ENCODE data around the gene GRID2.
A peak's percentile ranks its signal among the peaks of the same experiment; 100 is the strongest.

Gene GRID2

GRCh38 chr4:93751411-93751810 lies 1447.6 kb downstream of the GRID2 start:
- Mint-ChIP-seq H3K27me3 (no peaks in the 10 kb centered on the region), H3K4me1 (no peaks in the 10 kb centered on the region), H3K27ac (no peak overlapping the region), H3K4me3 (no peak overlapping the region), H3K9me3 (peaks cover 0 to 4% of the 10 kb centered on the region in 2 donors)
- DNase-seq (no peak), ATAC-seq (no peak)

DNA sequence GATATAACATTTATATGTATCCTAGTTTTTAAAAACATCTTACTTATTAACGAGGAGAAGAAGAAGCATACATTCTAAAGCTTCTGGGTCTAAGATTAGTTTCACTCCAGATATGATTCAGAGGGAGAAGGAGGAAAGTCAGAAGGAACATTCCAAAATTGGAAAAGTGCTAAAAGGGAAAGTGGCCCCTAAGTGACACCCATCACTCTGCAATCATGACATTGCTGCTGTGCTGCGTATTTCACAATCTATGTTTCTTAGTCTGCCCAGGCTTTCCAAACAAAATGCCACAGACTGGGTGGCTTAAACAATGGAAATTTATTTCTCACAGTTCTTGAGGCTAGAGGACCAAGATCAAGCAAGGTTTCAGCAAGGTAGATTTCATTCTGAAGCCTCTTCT lies 1452.3 kb downstream of the GRID2 start:
- DNase-seq (no peak), ATAC-seq (no peak)
- Mint-ChIP-seq H3K27me3 (no peaks in the 10 kb centered on the region), H3K4me3 (no peak overlapping the region), H3K27ac (no peak overlapping the region), H3K9me3 (no peaks in the 10 kb centered on the region), H3K4me1 (no peaks in the 10 kb centered on the region)

GRCh38 chr4:93759506-93759905 lies 1455.7 kb downstream of the GRID2 start:
- no peak overlapping the region for H3K27ac Mint-ChIP-seq
- ATAC-seq: no peak
- DNase-seq: no peak
- no peak overlapping the region for H3K4me3 Mint-ChIP-seq
- H3K4me1 Mint-ChIP-seq: no peaks in the 10 kb centered on the region
- no peaks in the 10 kb centered on the region for H3K27me3 Mint-ChIP-seq
- H3K9me3 Mint-ChIP-seq: no peaks in the 10 kb centered on the region

- ATAC-seq (no peak), DNase-seq (no peak)
- no peak overlapping the region for H3K27ac Mint-ChIP-seq
- H3K27me3 Mint-ChIP-seq: no peaks in the 10 kb centered on the region
- H3K9me3 Mint-ChIP-seq: no peaks in the 10 kb centered on the region
- no peaks in the 10 kb centered on the region for H3K4me1 Mint-ChIP-seq
- H3K4me3 Mint-ChIP-seq: no peak overlapping the region
These were observed 1456.5 kb downstream of the GRID2 start for GRCh38 chr4:93760284-93760683.

DNA sequence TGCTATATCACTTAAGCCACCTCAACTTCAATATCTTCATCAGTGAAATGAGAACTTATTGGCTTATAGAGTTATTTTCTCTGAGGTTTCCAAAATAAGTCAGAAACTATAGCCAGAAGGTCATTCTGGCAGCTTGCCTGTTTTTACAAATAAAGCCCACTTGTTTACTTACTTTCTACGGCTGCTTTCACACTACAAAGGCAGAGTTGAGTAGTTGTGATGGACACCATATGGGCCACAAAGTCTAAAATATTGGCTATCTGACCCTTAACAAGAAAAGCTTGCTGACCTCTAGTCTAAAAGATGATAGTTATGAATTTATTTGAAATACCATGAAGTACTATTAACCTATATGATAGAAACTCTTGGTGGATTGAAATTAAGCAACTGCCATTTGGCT lies 1457.5 kb downstream of the GRID2 start:
- H3K9me3 Mint-ChIP-seq: no peaks in the 10 kb centered on the region
- H3K4me3 Mint-ChIP-seq: no peak overlapping the region
- no peaks in the 10 kb centered on the region for H3K4me1 Mint-ChIP-seq
- DNase-seq (no peak), ATAC-seq (no peak)
- no peak overlapping the region for H3K27ac Mint-ChIP-seq
- H3K27me3 Mint-ChIP-seq: no peaks in the 10 kb centered on the region

GRCh38 chr4:93764639-93765246 lies 1461.0 kb downstream of the GRID2 start:
- Mint-ChIP-seq H3K4me1 (no peaks in the 10 kb centered on the region), H3K27me3 (no peaks in the 10 kb centered on the region), H3K9me3 (no peaks in the 10 kb centered on the region), H3K27ac (no peak overlapping the region), H3K4me3 (no peak overlapping the region)
- ATAC-seq: no peak
- no peak for DNase-seq

- H3K4me3 Mint-ChIP-seq: no peak overlapping the region
- peak overlapping the region in 1 of 2 donors; percentile 68 for H3K27ac Mint-ChIP-seq
- no peaks in the 10 kb centered on the region for H3K27me3 Mint-ChIP-seq
- DNase-seq (no peak), ATAC-seq (peak; percentile 23)
- H3K9me3 Mint-ChIP-seq: no peaks in the 10 kb centered on the region
- no peaks in the 10 kb centered on the region for H3K4me1 Mint-ChIP-seq
These were observed 1464.2 kb downstream of the GRID2 start for GRCh38 chr4:93767917-93768316.

- Mint-ChIP-seq H3K27me3 (no peaks in the 10 kb centered on the region), H3K9me3 (no peaks in the 10 kb centered on the region), H3K27ac (no peak overlapping the region), H3K4me1 (no peaks in the 10 kb centered on the region), H3K4me3 (no peak overlapping the region)
- ATAC-seq: no peak
- DNase-seq: no peak
These were observed 1466.4 kb downstream of the GRID2 start for GRCh38 chr4:93770201-93770600.

GRCh38 chr4:93771640-93772411 lies 1468.1 kb downstream of the GRID2 start:
- H3K4me1 Mint-ChIP-seq: no peaks in the 10 kb centered on the region
- H3K27me3 Mint-ChIP-seq: no peaks in the 10 kb centered on the region
- ATAC-seq (no peak), DNase-seq (no peak)
- peaks cover 0 to 4% of the 10 kb centered on the region in 2 donors for H3K9me3 Mint-ChIP-seq
- peak overlapping the region in 1 of 2 donors; percentile 61 for H3K27ac Mint-ChIP-seq
- H3K4me3 Mint-ChIP-seq: no peak overlapping the region

GRCh38 chr4:93772858-93773257 lies 1469.1 kb downstream of the GRID2 start:
- DNase-seq (no peak), ATAC-seq (no peak)
- peaks cover 0 to 7% of the 10 kb centered on the region in 2 donors for H3K9me3 Mint-ChIP-seq
- no peak overlapping the region for H3K4me3 Mint-ChIP-seq
- no peak overlapping the region for H3K27ac Mint-ChIP-seq
- no peaks in the 10 kb centered on the region for H3K4me1 Mint-ChIP-seq
- H3K27me3 Mint-ChIP-seq: no peaks in the 10 kb centered on the region

DNA sequence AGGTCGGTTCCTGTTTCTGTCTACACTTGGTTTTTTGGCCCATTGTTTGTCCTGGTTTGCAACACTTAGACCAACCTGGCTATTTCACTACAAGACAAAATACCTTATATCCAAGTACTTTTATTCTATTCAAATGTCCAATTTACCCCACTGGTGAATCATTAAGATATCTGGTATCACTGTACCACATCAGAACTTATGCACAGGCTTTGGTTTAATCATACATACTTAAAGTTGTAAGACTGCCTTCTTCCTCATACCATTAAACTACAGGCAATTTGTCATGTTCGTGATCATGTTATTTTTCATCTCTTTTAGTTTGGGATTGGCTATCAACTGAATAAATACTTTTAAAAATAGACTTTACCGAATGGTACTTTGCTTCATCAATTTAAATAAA lies 1471.8 kb downstream of the GRID2 start:
- Mint-ChIP-seq H3K27ac (no peak overlapping the region), H3K4me1 (no peaks in the 10 kb centered on the region), H3K9me3 (peaks cover 0 to 7% of the 10 kb centered on the region in 2 donors), H3K27me3 (no peaks in the 10 kb centered on the region), H3K4me3 (no peak overlapping the region)
- DNase-seq: no peak
- ATAC-seq: no peak

GRCh38 chr4:93776386-93777080 lies 1472.8 kb downstream of the GRID2 start:
- Mint-ChIP-seq H3K9me3 (peaks cover 0 to 7% of the 10 kb centered on the region in 2 donors), H3K27me3 (no peaks in the 10 kb centered on the region), H3K4me3 (no peak overlapping the region), H3K27ac (no peak overlapping the region), H3K4me1 (no peaks in the 10 kb centered on the region)
- ATAC-seq: no peak
- no peak for DNase-seq

- Mint-ChIP-seq H3K27ac (no peak overlapping the region), H3K4me1 (no peaks in the 10 kb centered on the region), H3K4me3 (no peak overlapping the region), H3K9me3 (peaks cover 0 to 7% of the 10 kb centered on the region in 2 donors), H3K27me3 (no peaks in the 10 kb centered on the region)
- DNase-seq (no peak), ATAC-seq (no peak)
These were observed 1473.3 kb downstream of the GRID2 start for GRCh38 chr4:93777081-93777460.

GRCh38 chr4:93779228-93779627 lies 1475.5 kb downstream of the GRID2 start:
- H3K9me3 Mint-ChIP-seq: peaks cover 0 to 7% of the 10 kb centered on the region in 2 donors
- no peak for DNase-seq
- no peak overlapping the region for H3K4me3 Mint-ChIP-seq
- H3K27me3 Mint-ChIP-seq: no peaks in the 10 kb centered on the region
- no peak for ATAC-seq
- no peak overlapping the region for H3K27ac Mint-ChIP-seq
- no peaks in the 10 kb centered on the region for H3K4me1 Mint-ChIP-seq

DNA sequence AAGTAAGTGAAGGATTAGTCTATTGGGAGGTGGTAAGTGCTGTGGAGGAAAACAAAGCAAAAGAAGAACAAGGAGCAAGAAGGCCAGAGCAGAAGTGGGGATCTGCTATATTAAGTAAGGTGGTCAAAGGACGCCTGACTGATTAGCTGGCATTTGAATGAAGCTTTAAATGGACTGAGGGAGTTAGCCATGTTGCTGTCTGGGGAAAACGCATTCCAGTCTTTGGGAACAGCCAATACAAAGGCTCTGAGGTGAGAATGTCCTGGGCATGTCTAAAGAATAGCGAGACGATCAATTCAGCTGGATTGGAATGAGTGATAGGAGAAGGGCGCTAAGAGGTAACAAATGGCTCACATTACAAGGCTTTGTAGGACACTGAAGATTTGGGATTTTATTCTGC lies 1476.3 kb downstream of the GRID2 start:
- H3K27me3 Mint-ChIP-seq: no peaks in the 10 kb centered on the region
- no peak overlapping the region for H3K4me3 Mint-ChIP-seq
- DNase-seq (no peak), ATAC-seq (no peak)
- H3K4me1 Mint-ChIP-seq: no peaks in the 10 kb centered on the region
- H3K9me3 Mint-ChIP-seq: peaks cover 0 to 7% of the 10 kb centered on the region in 2 donors
- H3K27ac Mint-ChIP-seq: no peak overlapping the region

DNA sequence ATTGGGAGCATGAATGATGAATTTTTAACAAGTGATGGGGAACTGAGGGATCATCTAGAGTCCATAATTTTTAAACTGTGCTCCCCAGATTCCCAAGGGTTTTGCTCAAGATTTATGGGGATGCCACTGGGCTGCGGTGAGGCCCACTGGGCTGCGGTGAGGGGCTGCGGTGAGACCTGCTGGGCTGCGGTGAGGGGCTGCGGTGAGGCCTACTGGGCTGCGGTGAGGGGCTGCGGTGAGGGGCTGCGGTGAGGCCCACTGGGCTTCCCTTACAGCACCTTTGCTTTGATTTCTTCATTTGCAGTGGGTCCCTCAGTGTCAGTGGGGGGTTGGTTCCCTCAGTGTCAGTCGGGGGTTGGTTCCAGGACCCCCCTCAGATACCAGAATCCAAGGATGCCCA lies 1477.4 kb downstream of the GRID2 start:
- H3K27ac Mint-ChIP-seq: no peak overlapping the region

More for the DNA sequence above, 1477.4 kb downstream of the GRID2 start:
- DNase-seq (no peak), ATAC-seq (no peak)
- no peaks in the 10 kb centered on the region for H3K27me3 Mint-ChIP-seq
- H3K4me1 Mint-ChIP-seq: no peaks in the 10 kb centered on the region
- no peak overlapping the region for H3K4me3 Mint-ChIP-seq
- peaks cover 0 to 7% of the 10 kb centered on the region in 2 donors for H3K9me3 Mint-ChIP-seq
